IPS-NIHi11 (cell line): Measurements from ENCODE around the gene CDH12.
"Not testable (repeated sequence)": the region's sequence is repeated elsewhere in the genome, so short reads cannot be mapped to it uniquely, and the experiment has no call there.

ENCODE experiments used
- DNase-seq: peaks from one replicate; pipeline ENCODE4 v3.0.0; 2012; ENCODE audit warnings: mixed read lengths, low spot score

CDH12 gene

DNA sequence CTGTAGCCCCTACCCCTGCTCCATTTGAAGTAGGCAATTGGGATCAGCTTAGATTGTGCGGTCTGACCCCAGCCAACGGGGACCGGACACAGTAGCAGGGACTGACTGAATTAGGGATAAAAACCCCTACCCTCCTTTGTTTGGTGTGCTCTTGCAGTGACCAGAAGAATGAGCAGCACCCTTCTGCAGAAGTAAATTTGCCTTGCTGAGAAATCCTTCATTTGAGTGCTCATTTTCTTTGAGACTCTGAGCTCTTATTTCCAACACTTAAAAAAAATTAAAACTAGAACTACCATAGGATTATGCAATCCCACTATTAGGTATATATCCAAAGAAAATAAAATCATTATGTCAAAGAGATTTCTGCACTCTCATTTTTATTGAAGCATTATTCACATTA lies 560.0 kb downstream of the CDH12 start:
- no peak for DNase-seq

- no peak for DNase-seq
Observed at GRCh38 chr5:22278164-22278563, 575.0 kb downstream of the CDH12 start.

- DNase-seq, result no peak
Observed at GRCh38 chr5:22277006-22277405, 576.1 kb downstream of the CDH12 start.

DNA sequence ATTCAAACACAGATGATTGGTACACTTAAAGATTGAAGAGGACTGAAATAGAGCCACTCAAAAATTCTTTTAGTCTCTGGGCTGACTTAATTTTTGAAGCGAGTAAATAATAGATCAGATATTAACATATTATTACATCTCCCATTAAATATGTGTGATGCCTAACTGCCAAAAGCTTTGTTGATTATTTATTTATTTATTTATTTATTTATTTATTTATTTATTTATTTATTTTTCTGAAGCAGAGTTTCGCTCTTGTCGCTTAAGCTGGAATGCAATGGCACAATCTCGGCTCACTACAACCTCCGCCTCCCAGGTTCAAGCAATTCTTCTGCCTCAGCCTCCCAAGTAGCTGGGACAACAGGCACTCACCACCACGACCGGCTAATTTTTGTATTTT lies 587.3 kb downstream of the CDH12 start:
- not testable (repeated sequence) for DNase-seq

DNA sequence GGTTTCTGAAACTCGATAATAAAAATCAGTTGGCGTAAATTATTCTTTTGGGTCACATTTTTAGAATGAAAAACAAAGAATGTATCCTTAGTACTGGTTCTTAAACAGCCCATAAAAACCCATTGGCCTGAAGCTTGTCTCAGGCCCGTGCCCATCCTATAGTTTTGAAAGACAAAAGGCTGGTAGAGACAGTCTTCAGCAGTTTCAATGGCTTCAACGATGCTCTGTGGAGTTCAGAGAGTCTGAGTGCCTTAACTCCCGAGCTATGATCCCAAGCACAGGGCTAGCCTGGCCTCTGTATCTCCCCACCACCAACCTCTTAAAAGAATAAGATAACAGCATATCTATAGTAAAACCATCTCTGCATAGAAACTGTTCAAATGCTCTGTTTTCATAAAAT lies 595.0 kb downstream of the CDH12 start:
- DNase-seq, result no peak

DNA sequence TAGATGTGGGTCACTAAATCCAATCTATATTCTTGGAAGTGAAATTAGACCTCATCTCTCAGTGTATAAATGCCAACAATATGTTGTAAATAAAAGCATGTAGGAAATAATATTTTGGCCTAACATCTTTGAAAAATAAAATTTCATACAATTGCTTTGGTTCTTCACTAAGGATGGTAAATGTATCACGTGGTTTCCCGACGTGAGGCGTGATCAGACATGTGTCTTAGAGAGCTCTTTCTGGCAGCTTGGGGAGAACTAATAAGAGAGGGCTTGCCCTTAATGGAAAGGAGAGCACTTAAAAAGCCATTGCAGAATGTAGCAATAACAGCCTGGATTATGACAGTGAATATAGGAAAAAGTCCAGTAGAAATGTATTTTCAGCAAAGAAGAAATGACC lies 602.6 kb downstream of the CDH12 start:
- no peak for DNase-seq

DNA sequence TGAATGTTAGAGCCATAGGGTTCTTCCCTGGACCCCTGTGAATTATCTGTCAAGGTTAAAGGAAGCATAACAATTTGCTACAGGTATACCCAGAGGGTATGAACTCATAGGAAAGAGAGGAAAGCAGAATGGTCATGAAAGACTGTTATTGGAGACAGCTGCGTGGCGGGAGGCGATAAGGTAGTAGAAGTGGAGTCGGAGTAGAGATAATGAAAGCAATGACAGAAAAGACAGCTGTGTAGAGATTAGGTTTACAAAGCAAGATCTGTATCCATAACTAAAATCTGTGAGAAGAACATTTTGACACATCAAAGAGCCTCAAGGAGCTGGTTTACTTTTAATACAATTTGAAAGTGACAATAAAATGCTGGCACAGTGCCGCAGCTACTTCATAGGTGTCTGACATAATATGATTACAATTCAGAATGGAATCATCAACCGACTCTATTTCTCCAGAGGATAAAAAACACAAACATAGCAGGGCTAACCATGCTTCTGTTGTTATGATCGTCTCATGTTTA lies 603.9 kb downstream of the CDH12 start:
- DNase-seq, result no peak

GRCh38 chr5:22245770-22246169 lies 607.4 kb downstream of the CDH12 start:
- DNase-seq, result no peak

- peak; percentile 24 for DNase-seq
Observed at GRCh38 chr5:22242532-22242931, 610.6 kb downstream of the CDH12 start.

DNA sequence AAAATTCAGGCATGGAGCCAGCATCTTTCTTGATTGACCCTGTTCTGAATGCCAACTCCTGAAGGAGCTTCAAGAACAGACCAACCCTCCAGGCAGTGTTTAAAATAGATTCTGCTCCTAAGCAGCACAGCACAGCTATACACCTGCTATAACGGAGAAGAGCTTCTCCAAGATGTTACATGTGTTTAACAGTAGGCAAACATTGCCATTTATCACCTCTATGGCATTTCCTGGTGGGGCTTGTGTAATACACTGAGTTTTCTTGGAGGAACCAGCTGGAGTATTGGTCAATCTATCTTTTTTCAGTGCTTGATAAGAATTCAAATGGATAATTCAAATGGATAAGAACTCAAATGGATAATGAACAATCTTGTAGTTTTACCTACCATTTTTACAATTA lies 615.1 kb downstream of the CDH12 start:
- DNase-seq, result no peak

GRCh38 chr5:22226423-22226822 lies 626.7 kb downstream of the CDH12 start:
- no peak for DNase-seq

- no peak for DNase-seq
Observed at GRCh38 chr5:22223079-22223478, 630.1 kb downstream of the CDH12 start.

DNA sequence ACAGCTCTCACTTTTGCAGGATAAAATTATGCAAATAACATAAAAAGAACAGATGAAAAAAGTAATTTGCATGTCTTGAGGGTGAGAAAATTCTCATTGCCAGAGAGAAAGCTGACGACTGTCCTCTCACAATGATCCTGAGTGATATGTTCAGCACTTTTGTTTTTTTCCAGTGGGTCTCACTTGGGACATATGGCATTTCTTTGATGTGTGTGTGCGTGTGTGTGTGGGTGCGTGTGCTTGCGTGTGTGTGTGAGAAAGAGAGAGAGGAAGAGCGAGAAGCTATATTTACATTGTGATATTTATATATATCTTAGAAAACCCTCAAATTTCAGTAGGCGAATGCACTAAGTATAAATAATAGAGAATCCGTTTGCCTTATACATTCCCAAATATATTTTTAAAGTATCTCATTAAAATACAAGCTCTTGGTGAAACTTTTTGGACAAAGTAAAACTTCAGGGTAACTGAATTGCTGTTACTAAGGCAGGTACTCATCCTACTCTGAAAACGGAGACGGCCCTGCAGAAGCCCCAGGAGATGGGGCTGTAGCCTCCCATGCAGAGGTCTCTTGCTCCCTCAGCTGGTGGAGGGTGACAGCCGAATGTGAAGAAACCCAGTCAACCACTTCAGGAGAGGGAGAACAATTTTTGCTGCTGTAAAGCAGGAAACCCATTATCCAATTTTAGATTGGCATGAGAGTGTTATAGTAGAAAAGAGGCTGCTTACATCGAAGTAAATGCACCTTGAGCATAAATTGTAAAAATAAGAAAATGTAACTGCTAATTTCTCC lies 639.2 kb downstream of the CDH12 start:
- DNase-seq, result not testable (repeated sequence)

DNA sequence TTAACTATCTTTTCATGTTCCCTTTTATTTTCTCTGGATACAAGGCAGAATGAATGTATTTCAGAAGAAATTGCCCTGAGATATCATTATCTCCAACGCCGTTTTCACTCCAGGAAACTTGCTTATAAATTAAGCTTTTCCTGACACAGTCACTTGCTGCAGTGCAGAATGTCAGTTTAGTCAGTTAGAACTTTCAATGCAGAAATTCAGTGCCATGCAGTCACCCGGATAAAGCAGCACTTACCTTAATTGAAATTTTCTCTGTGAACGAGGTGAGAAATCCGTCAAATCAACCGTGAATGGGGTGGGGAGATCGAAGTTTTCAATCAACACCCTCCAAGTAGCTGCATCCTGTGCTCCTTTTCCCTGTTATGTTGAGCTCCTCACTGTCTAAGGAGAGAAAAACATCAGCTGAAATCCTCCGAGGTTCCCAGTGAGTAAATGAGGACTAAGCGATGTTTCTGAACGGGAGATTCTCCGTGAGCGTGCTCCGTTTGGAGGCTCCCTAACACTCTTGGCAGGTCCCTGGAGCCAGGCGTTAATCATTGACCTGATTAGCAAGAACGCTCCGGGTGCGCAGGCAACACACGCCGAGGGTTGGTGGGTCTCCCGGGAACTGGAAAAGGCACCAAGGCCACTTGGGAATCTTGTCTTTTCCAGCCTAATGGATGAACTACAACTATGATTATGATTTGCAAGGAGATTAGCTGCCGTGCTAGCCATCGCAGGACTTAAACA lies 640.7 kb downstream of the CDH12 start:
- not testable (repeated sequence) for DNase-seq

- not testable (repeated sequence) for DNase-seq
Observed at GRCh38 chr5:22208463-22208862, 644.7 kb downstream of the CDH12 start.

DNA sequence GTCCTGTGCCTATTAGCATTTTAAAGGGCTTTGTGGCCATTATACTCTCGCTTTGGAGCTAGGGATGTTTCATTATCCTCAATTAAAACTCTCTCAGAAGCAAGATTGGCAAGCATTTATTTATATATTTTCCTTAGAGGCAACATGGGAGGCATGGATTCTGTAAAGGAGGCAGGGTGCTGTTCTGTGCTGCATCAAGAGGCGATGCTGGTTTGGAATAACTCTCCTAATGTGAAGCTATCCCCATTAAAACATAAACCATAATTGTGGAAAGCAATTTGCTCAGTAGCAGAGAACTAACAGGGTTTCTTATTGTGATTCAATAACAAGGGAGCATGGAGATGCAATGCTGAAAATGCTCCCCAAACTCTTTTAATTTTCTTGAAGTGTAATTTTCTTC lies 664.5 kb downstream of the CDH12 start:
- not testable (repeated sequence) for DNase-seq

- not testable (repeated sequence) for DNase-seq
Observed at GRCh38 chr5:22187632-22188228, 665.4 kb downstream of the CDH12 start.

GRCh38 chr5:22169226-22169625 lies 683.9 kb downstream of the CDH12 start:
- not testable (repeated sequence) for DNase-seq

DNA sequence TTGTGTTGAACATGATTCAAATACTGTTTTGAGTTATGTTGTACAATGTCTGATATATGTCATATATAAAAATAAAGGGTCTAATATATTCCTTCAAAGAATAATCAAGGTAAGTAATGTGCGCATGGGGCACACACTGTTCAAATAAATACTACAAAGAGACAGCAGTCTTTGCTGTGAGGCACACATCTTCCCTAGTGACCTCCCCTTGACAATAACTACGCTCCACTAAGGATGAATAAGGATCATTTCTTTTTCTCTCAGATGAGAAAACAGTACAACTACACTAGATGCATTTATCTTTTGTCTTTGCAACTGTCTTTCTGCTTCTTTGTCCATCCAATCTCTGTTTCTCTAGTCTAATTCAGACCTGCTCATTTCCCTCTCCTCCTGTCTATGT lies 684.4 kb downstream of the CDH12 start:
- not testable (repeated sequence) for DNase-seq

DNA sequence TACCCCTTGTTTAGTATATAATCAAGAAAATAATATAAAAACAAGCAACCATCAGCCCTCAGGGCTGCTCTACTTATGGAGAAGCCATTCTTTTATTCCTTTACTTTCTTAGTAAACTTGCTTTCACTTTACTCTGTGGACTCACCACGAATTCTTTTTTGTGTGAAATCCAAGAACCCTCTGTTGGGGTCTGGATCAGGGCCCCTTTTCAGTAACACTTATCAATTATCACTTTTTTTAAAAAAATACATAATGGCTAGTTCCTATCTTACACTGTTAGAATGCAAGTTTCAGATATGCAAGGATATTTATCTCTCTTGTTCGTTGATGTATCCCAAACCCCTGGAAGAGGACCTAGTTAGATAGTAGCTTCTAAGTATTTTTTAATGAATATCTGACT lies 687.2 kb downstream of the CDH12 start:
- not testable (repeated sequence) for DNase-seq

- DNase-seq, result not testable (repeated sequence)
Observed at GRCh38 chr5:22164910-22165748, 688.0 kb downstream of the CDH12 start.

- DNase-seq, result not testable (repeated sequence)
Observed at GRCh38 chr5:22156953-22157352, 696.2 kb downstream of the CDH12 start.
